HG02973 (cell line): ENCODE measurements around the gene PI4KA.
"Not testable (repeated sequence)": the region's sequence is repeated elsewhere in the genome, so short reads cannot be mapped to it uniquely, and the experiment has no call there.

Experiments
- ATAC-seq: cut with Tn5 transposase; IDR thresholded peaks from one replicate; pipeline ENCODE4 v1.9.1; 2021; ENCODE audit warnings: moderate library complexity; ENCODE audit not compliant: unreplicated experiment

The PI4KA gene

DNA sequence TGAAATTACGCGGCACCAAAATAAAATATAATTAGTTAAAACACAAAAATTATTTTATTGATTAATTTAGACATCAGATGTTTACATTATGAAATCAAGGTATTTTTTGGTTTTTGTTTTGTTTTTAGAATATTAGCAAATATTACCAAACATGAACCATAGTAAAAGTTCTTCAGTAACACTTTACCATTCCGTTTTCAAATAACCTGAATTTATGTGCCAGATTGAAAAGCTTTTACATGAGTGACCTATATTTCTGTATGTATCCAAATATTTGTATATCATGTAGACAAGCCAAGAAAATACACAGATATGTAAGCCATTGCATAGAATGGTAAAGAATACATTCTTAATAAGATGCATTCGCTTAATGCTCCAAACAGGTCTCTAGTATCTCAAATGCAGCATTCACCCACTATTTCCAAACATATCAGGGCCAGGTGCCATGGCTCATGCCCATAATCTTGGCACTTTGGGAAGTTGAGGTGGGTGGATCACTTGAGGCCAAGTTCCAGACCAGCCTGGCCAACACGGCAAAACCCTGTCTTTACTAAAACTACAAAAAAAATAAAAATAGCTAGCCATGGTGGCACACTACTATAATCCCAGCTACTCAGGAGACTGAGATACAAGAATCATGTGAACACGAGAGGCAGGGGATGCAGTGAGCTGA lies 187.1 kb downstream of the PI4KA start:
- no peak for ATAC-seq

DNA sequence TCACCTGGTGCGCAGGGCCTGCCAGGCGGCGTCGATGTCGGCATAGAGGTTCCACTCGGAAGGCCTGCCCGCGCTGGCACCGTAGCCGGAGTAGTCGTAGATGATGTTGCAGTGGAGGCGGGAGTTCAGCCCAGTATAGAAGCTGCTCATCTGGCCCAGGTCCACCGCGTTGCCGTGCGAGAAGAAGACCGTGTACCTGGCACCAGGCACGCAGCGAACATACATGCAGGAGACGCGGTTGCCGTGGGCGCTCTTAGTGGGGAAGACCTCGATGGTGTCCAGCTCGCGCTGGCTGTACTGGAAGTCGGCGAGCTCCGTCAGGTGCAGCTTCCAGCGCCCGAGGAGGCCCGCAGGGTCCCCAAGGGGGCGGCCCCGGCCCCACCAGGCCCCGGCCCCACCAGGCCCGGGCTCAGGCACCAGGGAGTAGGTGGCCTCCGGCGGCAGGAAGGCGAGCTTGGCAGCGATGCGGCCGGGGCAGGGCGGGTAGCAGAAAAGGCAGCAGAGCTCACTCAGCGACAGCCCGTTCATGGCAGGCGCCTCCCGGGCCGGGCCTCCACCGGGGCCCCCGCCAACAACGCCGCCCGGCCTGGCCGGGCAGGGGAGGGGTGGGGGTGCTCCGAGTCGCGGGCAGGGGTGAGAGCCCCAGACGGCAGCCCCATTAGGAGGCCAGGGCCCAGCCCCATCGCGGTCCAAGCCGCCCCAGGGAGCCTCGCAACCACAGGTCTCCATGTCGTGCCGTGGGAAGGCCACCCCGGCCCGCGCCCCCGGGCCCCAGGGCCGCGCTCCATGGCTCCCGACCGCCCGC lies 188.0 kb downstream of the PI4KA start:
- ATAC-seq, result not testable (repeated sequence)

DNA sequence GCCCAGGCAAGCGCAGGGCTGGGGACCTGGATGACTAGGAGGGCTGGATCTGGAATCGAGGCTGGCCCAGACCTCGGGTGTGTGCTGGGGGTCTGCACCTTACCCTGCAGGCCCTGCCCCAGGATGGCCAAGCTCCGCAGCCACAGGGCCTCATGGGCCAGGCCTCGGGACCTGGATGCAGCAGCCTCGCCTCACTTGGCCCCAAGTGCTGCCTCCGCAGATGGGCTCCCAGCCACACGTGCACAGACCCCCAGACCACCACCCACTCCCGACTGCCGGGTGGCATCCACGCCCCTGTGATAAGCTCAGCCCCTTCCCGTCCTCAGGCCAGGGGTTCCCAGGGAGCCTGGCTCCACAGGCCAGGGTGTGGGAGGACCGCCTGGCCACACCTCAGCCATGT lies 188.7 kb downstream of the PI4KA start:
- not testable (repeated sequence) for ATAC-seq

DNA sequence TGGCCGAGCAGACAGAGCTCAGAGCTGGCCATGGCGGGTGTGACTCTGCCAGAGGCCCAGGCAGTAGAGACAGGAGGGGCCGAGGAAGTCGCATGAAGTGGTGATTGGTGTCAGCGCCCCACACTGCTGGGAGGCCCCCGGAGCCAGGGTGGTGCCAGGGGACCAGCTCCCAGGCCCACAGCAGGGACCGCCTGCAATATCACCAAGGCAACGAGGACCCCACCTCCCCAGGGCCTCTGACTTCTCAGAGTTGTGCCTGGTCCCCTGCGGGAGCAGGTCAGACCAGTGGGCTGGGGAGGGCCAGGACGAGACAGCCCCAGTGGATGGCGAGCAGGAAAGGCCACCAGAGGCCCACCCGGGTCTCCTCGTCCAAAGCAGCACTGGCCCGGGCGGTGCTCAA lies 189.1 kb downstream of the PI4KA start:
- ATAC-seq, result not testable (repeated sequence)

GRCh38 chr22:20668769-20669168 lies 189.8 kb downstream of the PI4KA start:
- ATAC-seq, result not testable (repeated sequence)

DNA sequence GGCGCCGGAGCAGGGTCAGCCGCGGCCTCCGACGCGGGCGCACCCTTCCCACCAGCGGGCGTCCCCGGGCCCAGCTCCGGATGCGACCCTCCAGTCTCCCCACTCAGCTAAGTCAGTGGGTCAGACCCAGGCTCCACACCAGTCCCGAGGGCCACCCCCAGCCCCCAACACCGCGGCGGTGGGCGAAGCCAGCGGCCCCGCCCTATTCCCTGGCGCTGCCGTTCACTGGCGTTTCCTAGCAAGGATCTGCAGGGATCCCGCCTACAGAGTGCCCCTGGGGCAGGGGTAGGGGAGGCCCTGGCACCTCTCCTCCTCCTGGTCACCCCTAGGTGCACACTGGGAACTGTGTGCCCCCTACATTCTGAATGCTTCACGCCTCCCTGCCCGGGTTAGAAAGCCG lies 190.4 kb downstream of the PI4KA start:
- not testable (repeated sequence) for ATAC-seq

- ATAC-seq, result not testable (repeated sequence)
These were observed 191.1 kb downstream of the PI4KA start for GRCh38 chr22:20667548-20667947.

- ATAC-seq, result no peak
These were observed 192.1 kb downstream of the PI4KA start for GRCh38 chr22:20666560-20666959.

GRCh38 chr22:20664594-20664959 lies 194.0 kb downstream of the PI4KA start:
- ATAC-seq, result no peak

- ATAC-seq, result no peak
These were observed 194.5 kb downstream of the PI4KA start for GRCh38 chr22:20663941-20664593.

DNA sequence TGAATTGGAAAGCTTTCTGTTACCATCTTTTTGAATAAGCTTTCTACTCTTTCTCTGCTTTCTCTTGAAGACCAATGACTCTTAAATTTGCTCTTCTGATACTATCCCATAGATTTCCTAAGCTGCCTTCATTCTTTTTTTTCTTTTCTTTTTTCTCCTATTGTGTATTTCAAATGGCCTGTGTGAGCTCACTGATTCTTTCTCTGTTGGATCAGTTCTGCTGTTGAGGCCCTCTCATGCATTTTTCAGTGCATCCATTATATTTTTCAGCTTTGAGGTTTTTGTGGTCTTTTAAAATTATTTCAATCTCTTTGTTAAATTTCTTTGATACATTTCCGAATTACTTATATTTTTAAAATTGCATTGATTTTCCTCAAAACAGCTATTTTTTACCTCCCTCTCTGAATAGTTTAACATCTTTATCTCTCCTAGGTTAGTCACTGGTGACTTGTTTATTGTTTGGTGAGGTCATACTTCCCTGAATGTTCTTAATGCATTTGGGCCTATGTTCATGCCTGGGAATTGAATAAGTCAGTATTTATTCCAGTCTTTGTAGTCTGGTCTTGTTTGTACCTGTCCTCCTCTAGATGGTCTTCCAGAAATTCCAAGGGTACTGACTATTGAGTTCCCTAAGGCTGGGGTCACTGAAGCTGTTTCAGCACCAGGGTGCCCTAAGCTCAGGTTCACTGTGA lies 195.3 kb downstream of the PI4KA start:
- ATAC-seq, result no peak

DNA sequence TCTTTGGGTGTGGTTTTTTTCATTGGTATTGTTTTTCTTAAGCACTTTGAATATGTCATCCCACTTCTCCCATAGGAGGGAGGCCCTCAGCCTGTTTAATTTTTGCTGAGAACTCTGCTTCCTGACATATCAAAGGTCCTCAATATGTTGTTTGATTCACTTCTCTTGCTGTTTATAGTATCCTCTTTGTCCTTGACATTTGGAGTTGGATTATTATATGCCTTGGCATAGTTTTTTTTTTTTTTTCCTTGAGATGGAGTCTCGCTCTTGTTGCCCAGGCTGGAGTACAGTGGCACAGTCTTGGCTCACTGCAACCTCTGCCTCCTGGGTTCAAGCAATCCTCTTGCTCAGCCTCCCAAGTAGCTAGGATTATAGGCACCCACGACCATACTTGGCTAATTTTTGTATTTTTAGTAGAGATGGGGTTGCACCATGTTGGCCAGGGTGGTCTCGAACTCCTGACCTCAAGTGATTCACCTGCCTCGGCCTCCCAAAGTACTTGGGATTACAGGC lies 196.0 kb downstream of the PI4KA start:
- not testable (repeated sequence) for ATAC-seq

GRCh38 chr22:20661473-20661872 lies 197.1 kb downstream of the PI4KA start:
- ATAC-seq, result no peak

DNA sequence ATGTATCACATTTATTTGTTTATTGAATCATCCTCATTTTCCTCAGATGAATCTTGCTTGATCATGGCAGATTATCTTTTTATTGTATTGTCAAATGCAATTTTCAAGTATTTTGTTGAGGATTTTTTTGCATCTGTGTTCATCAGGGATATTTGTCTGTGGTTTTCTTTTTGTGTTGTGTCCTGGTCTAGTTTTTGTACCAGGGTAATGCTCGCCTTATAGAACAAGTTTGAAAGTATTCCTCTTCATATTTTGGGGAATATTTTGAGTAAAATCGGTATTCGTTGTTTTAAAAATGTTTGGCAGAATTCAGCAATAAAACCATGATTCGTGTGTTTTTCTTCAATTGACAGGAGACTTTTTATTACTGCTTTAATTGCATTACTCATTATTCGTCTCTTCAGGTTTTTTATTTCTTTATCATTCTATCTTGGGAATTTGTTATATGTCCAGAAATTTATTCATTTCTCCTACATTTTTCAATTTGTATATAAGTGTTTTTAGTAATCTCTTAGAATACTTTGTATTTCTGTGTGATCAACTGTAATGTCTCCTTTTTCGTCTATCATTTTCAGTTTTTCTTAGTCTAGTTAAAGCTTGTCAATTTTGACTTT lies 198.1 kb downstream of the PI4KA start:
- no peak for ATAC-seq

- no peak for ATAC-seq
These were observed 198.7 kb downstream of the PI4KA start for GRCh38 chr22:20659920-20660319.

DNA sequence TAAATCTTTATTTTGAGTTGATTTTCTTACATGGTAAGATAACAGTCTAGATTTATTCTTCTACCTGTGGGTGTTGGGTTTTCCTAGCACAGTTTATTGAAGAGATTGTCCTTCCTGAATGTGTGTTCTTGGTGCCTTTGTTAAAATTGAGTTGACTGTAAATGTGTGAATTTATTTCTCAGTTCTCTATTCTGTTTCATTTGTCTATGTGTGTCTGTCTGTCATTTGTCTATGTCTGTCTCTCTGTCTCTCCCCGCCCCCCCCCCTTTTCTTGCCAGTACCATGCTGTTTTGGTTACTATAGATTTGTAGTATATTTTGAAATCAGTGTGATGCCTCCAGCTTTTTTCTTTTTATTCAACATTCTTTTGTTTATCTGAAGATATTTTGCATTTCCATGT lies 199.4 kb downstream of the PI4KA start:
- no peak for ATAC-seq

DNA sequence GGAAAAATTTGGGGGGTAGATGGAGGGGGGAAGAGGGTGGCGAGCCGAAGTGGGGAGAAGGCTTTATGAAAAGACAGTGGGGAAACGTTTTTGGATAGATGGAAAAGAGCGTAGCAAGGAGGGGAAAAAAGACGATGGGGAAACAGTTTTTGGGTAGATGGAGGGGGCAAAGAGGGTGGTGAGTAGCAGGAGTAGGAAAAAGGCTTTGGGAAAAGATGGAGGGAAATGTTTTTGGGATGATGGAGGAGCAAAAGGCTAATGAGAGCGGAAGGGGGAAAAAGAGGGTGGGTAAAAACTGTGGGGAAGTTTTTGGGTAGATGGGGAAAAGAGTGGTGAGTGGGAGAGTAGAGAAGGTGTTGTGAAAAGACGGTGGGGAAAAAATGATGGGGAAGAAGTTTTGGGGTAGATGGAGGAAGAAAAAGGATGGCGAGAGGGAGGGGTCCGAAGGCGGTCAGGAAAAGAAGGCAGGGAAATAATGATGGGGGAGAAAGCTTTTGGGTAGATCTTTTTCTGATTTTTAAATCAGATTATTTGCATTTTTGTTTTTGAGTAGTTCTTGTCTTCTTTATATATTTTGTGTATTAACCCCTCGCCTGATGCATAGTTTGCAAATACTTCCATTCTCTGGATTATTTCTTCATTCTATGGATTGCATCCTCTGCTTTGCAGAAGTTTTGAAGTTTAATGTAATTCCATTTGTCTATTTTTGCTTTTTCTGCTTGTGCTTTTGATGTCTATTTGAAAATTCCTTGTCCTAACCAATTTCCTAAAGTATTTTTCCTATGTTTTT lies 200.0 kb downstream of the PI4KA start:
- ATAC-seq, result no peak

DNA sequence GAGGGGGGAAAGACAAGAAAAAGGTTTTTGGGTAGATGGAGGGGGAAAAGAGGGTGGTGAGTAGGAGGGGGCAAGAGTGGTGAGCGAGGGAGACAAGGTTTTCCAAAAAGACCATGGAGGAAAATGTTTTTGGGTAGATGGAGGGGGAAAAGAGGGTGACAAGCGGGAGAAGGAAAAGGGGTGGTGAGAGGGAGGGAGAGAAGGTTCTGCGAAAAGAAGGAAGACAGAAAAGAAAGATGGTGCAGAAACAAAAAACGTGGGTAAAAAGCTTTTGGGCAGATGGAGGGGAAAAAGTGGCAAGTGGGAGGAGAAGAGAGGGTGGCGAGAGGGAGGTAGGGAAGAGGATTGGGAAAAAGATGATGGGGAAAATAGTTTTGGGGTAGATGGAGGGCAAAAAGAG lies 200.6 kb downstream of the PI4KA start:
- no peak for ATAC-seq
